Endothelial cell of umbilical vein (primary cell): ENCODE data around the gene NPIPB6. TPM values are rescaled to one million over a fixed set of nuclear protein-coding genes. Genes with fewer than 3 reads are reported as not detected.

ENCODE experiments used
- BruUV-seq: library from RNA; stranded (reverse); fragments of 400-500 nt; replicated peaks from 2 replicates; lab custom pipeline; 2021; lab: Mats Ljungman, UMichigan
- CTCF ChIA-PET: fragments of 300-600, 350-600 bp; sonication (Branson Sonifier 250); formaldehyde crosslinking; loops from one replicate; lab custom pipeline; 2021; ENCODE audit warnings: antibody characterized with exemption, inconsistent platforms; lab: Charles Lee
- POLR2A ChIA-PET: fragments of 300-600, 350-600 bp; sonication (Branson Sonifier 250); formaldehyde crosslinking; loops from one replicate; lab custom pipeline; 2021; ENCODE audit warnings: antibody characterized with exemption, inconsistent platforms; lab: Charles Lee
- DNase-seq: peaks from one replicate; pipeline ENCODE4 v3.0.0-alpha.2; 2011; ENCODE audit warnings: low read depth, low spot score
- FAIRE-seq: peaks from 2 replicates; lab custom pipeline; 2011; peaks lifted over from hg19 to GRCh38; lab: Jason Lieb, UNC
- H2AFZ ChIP-seq: 2 replicates; pipeline ENCODE4 v1.6.0; 2012; ENCODE audit warnings: low read depth, low read length, control low read depth, inconsistent platforms
- H3K27ac ChIP-seq: 2 replicates; pipeline ENCODE4 v1.5.1; 2011; ENCODE audit warnings: low read depth, mild to moderate bottlenecking, control low read depth, low read length, moderate library complexity; ENCODE audit not compliant: insufficient read depth
- H3K27me3 ChIP-seq, 2 experiments: 2 replicates each; pipeline versions ENCODE4 v1.6.0 to v1.6.1; 2011; ENCODE audit warnings: low read length in 2 of 2, mixed read lengths in 1 of 2; ENCODE audit not compliant: control insufficient read depth in 2 of 2, insufficient read depth in 2 of 2
- H3K36me3 ChIP-seq, 2 experiments: 2 replicates in 1 of 2; 3 replicates in 1 of 2; pipeline ENCODE4 v1.5.1; 2011; ENCODE audit warnings: low read length in 2 of 2, mild to moderate bottlenecking in 1 of 2, moderate library complexity in 1 of 2; ENCODE audit not compliant: control insufficient read depth in 2 of 2, insufficient read depth in 2 of 2; ENCODE audit errors: extremely low read depth in 1 of 2
- H3K4me1 ChIP-seq: 3 replicates; pipeline ENCODE4 v1.5.1; 2011; ENCODE audit warnings: mild to moderate bottlenecking, low read length; ENCODE audit not compliant: control insufficient read depth, insufficient read depth; ENCODE audit errors: extremely low read depth
- H3K4me2 ChIP-seq: 2 replicates; pipeline ENCODE4 v1.6.1; 2011; ENCODE audit warnings: low read length, control low read depth, mixed read lengths; ENCODE audit not compliant: insufficient read depth
- H3K4me3 ChIP-seq, 3 experiments: fragments of 200-600 bp in 1 of 3; sonication (generic), shearing (Covaris generic) in 1 of 3; replicated peaks in 1 of 3; 2 replicates each; pipeline ENCODE4 v1.5.1; 2011 to 2016; ENCODE audit warnings: control low read depth in 3 of 3, low read length in 3 of 3, mild to moderate bottlenecking in 2 of 3, inconsistent platforms in 1 of 3, low read depth in 1 of 3, moderate library complexity in 1 of 3; ENCODE audit not compliant: insufficient read depth in 1 of 3
- H3K79me2 ChIP-seq: 2 replicates; pipeline ENCODE4 v1.6.0; 2012; ENCODE audit warnings: low read length, inconsistent platforms; ENCODE audit not compliant: control insufficient read depth, insufficient read depth
- H3K9ac ChIP-seq: replicated peaks from 2 replicates; pipeline ENCODE3; 2011; ENCODE audit warnings: low read length, control low read depth; ENCODE audit not compliant: insufficient read depth; ENCODE audit errors: extremely low read depth
- H3K9me1 ChIP-seq: replicated peaks from 3 replicates; pipeline ENCODE4 v1.6.0; 2011; ENCODE audit warnings: mild to moderate bottlenecking, low read length; ENCODE audit not compliant: control insufficient read depth, insufficient read depth; ENCODE audit errors: extremely low read depth
- H3K9me3 ChIP-seq: replicated peaks from 2 replicates; pipeline ENCODE4 v1.5.1; 2012; ENCODE audit warnings: low read length, inconsistent platforms; ENCODE audit not compliant: control insufficient read depth, insufficient read depth
- H4K20me1 ChIP-seq: replicated peaks from 2 replicates; pipeline ENCODE3; 2011; ENCODE audit warnings: mild to moderate bottlenecking, low read length; ENCODE audit not compliant: control insufficient read depth, insufficient read depth; ENCODE audit errors: extremely low read depth
- EZH2 ChIP-seq: IDR thresholded peaks from 2 replicates; pipeline ENCODE4 v1.6.1; 2012; ENCODE audit warnings: borderline replicate concordance, low read depth, mild to moderate bottlenecking, moderate library complexity, low read length, inconsistent platforms; ENCODE audit not compliant: severe bottlenecking
- FOS ChIP-seq: IDR thresholded peaks from 2 replicates; pipeline ENCODE4 v1.6.1; 2011; ENCODE audit warnings: mild to moderate bottlenecking, low read length, moderate library complexity, borderline replicate concordance; ENCODE audit not compliant: insufficient read depth
- GATA2 ChIP-seq: IDR thresholded peaks from 2 replicates; pipeline ENCODE4 v1.7.0; 2011; ENCODE audit warnings: low read depth, mild to moderate bottlenecking, moderate library complexity, mixed read lengths, low read length; ENCODE audit not compliant: insufficient read length, insufficient read depth
- JUN ChIP-seq: IDR thresholded peaks from 2 replicates; pipeline ENCODE4 v1.6.1; 2011; ENCODE audit warnings: borderline replicate concordance, low read depth; ENCODE audit not compliant: insufficient read length, insufficient read depth
- MYC ChIP-seq: IDR thresholded peaks from one replicate; pipeline ENCODE4 v1.6.1; 2011; ENCODE audit warnings: mild to moderate bottlenecking, low read depth, low read length
- POLR2A ChIP-seq: IDR thresholded peaks from 2 replicates; pipeline ENCODE4 v1.6.1; 2012; ENCODE audit warnings: low read depth, mild to moderate bottlenecking, control low read depth, low read length
- POLR2AphosphoS5 ChIP-seq: IDR thresholded peaks from 2 replicates; pipeline ENCODE4 v1.6.1; 2012; ENCODE audit warnings: low read depth, mild to moderate bottlenecking, control low read depth, low read length, moderate library complexity; ENCODE audit not compliant: insufficient read depth
- dilution Hi-C: fragments of 300-500 bp; cut with MboI; formaldehyde crosslinking; loops from one replicate; pipeline ENCODE4 v1.15.0; 2019; ENCODE audit warnings: low sequenced_read_pairs; ENCODE audit not compliant: extremely low pct_ligation_motif_present
- intact Hi-C: fragments of 100-400 bp; cut with micrococcal nuclease; formaldehyde crosslinking; loops from one replicate; pipeline ENCODE4 v1.10.0; 2022
- polyA plus RNA-seq, 4 experiments: library from polyadenylated mRNA; depleted of rRNA in 3 of 4; stranded (reverse) in 3 of 4; unstranded in 1 of 4; fragments of >200 nt; gene quantifications; 2 replicates each; pipeline versions ENCODE4 v1.2.1 to v1.2.3, GENCODE V29; 2011 to 2012; ENCODE audit warnings: missing spikeins in 1 of 4
- total RNA-seq: library from RNA; stranded (reverse); gene quantifications from 2 replicates; pipeline ENCODE4 v1.2.3, GENCODE V29; 2021
- TF ChIP-seq, protein P1 (sequence below), 2 donors: IDR thresholded peaks; 1 replicate in 1 of 2; 2 replicates in 1 of 2; pipeline ENCODE4 v1.5.1; 2011; ENCODE audit warnings: low read length in 2 of 2, mild to moderate bottlenecking in 2 of 2, moderate library complexity in 2 of 2, control low read depth in 1 of 2, inconsistent platforms in 1 of 2, low read depth in 1 of 2; ENCODE audit not compliant: insufficient read depth in 1 of 2; ENCODE audit errors: extremely low read depth in 1 of 2
- TF ChIP-seq, protein P2 (sequence below): IDR thresholded peaks from 2 replicates; pipeline ENCODE4 v1.6.1; 2011; ENCODE audit not compliant: insufficient read depth, insufficient read length

NPIPB6 gene
- total and polyA plus RNA-seq, 2 donors (not counting 3 experiments of a cell fraction or from before 2014, with no cell fraction given), result 5.0 TPM; not detected in 1

DNA sequence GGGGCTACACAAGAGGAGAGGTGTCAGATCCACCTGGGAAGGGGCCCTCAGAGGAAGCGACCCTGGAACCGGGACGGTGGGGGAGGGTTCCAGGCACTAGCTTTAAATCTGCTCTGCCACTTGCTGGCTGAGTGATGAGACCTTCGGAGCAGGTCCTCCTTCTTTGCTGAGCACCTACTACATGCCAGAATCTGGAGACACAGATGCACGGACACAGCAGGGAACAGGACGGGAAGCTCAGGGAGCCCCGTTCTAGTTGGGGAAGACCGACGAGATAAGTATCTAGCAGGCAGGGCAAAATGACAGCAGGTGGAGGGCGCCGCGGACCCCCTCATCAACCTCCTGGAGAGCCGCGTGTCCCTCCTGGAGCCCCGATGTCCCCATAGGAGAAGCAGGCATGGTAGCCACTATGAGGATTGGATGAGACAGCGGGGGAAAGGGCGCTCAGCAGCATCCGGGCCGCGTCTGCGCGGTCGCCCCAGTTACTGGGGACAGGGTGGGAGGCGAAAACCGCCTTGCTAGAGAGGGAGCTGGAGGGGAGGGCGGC, 43.8 kb downstream of the NPIPB6 start:
- Histone ChIP-seq H3K4me3 (no peak overlapping the region), H4K20me1 (no peaks in the 10 kb centered on the region), H3K27me3 (no peaks in the 10 kb centered on the region), H3K9ac (no peak overlapping the region), H3K79me2 (no peaks in the 10 kb centered on the region), H3K9me1 (no peaks in the 10 kb centered on the region), H2AFZ (no peak overlapping the region), H3K9me3 (no peaks in the 10 kb centered on the region), H3K4me2 (no peak overlapping the region), H3K27ac (no peak overlapping the region), H3K36me3 (no peaks in the 10 kb centered on the region), H3K4me1 (no peaks in the 10 kb centered on the region)
- FAIRE-seq, result no peak
- intact Hi-C loops (loop anchor here (5.0 kb wide), 1 partner anchor 298 kb away; no protein-coding TSS in a partner anchor), dilution Hi-C loops (no loop called here)
- CTCF ChIA-PET, result interaction anchor here (2.3 kb wide), 1 partner anchor 42 kb away, joined by 17 read pairs; no protein-coding TSS in a partner anchor
- POLR2A ChIA-PET, result no interaction called here
- no TSS peak for BruUV-seq
- no peak for DNase-seq
- TF ChIP-seq GATA2, result no peak
- TF ChIP-seq EZH2, result no peak
- TF ChIP-seq, protein P1, sequence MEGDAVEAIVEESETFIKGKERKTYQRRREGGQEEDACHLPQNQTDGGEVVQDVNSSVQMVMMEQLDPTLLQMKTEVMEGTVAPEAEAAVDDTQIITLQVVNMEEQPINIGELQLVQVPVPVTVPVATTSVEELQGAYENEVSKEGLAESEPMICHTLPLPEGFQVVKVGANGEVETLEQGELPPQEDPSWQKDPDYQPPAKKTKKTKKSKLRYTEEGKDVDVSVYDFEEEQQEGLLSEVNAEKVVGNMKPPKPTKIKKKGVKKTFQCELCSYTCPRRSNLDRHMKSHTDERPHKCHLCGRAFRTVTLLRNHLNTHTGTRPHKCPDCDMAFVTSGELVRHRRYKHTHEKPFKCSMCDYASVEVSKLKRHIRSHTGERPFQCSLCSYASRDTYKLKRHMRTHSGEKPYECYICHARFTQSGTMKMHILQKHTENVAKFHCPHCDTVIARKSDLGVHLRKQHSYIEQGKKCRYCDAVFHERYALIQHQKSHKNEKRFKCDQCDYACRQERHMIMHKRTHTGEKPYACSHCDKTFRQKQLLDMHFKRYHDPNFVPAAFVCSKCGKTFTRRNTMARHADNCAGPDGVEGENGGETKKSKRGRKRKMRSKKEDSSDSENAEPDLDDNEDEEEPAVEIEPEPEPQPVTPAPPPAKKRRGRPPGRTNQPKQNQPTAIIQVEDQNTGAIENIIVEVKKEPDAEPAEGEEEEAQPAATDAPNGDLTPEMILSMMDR (IDR thresholded peaks at IDR 0.05; ENCODE audit: extremely low read depth in 1 of 2, insufficient read depth in 1 of 2, low read depth in 1 of 2, low read length in 2 of 2), result no peak
- TF ChIP-seq, protein P2, sequence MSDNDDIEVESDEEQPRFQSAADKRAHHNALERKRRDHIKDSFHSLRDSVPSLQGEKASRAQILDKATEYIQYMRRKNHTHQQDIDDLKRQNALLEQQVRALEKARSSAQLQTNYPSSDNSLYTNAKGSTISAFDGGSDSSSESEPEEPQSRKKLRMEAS, result no peak
- TF ChIP-seq FOS, result no peak
- no peak for TF ChIP-seq POLR2A
- no peak for TF ChIP-seq JUN
- TF ChIP-seq POLR2AphosphoS5, result no peak
- no peak for TF ChIP-seq MYC
